HepG2 (cell line): ENCODE measurements around the gene KCTD13. TPM values are rescaled to one million over a fixed set of nuclear protein-coding genes. Genes with fewer than 3 reads are reported as not detected.

Experiments used
- CC2D1A ChIP-seq: sonication (generic); formaldehyde crosslinking; IDR thresholded peaks from 2 replicates; pipeline ENCODE4 v1.8.1; 2023; ENCODE audit warnings: mild to moderate bottlenecking, missing genetic modification reagents
- EEA1 ChIP-seq: sonication (generic); formaldehyde crosslinking; IDR thresholded peaks from 2 replicates; pipeline ENCODE4 v1.5.1; 2020; ENCODE audit warnings: mild to moderate bottlenecking, missing genetic modification reagents, borderline replicate concordance
- KDM2A ChIP-seq: sonication (generic); formaldehyde crosslinking; IDR thresholded peaks from 2 replicates; pipeline ENCODE4 v1.4.0; 2020; ENCODE audit warnings: low read depth, missing genetic modification reagents, borderline replicate concordance
- KLF6 ChIP-seq: IDR thresholded peaks from 2 replicates; pipeline ENCODE4 v1.8.0; 2016; ENCODE audit warnings: missing biosample characterization, missing genetic modification reagents
- KMT2A ChIP-seq: sonication (generic); formaldehyde crosslinking; IDR thresholded peaks from 2 replicates; pipeline ENCODE4 v1.4.0; 2020; ENCODE audit warnings: missing genetic modification reagents
- KMT2B ChIP-seq: IDR thresholded peaks from 2 replicates; pipeline ENCODE4 v1.6.1; 2016; ENCODE audit warnings: missing genetic modification reagents, missing compliant biosample characterization
- MAFF ChIP-seq: IDR thresholded peaks from 2 replicates; pipeline ENCODE4 v1.6.1; 2011; ENCODE audit warnings: low read depth, low read length, improper control_type of control experiment
- NR2C2 ChIP-seq: sonication (generic); formaldehyde crosslinking; IDR thresholded peaks from 2 replicates; pipeline ENCODE4 v1.4.0; 2020; ENCODE audit warnings: missing genetic modification reagents, mild to moderate bottlenecking, moderate library complexity, borderline replicate concordance
- PCBP2 ChIP-seq: fragments of 200-400 bp; formaldehyde crosslinking; optimal IDR thresholded peaks from 2 replicates; pipeline ENCODE3; 2018; ENCODE audit warnings: low read length, low read depth; ENCODE audit not compliant: poor library complexity, severe bottlenecking
- U2AF1 ChIP-seq: fragments of 200-400 bp; formaldehyde crosslinking; optimal IDR thresholded peaks from 2 replicates; pipeline ENCODE3; 2017; ENCODE audit warnings: mild to moderate bottlenecking, low read depth, low read length
- ZBTB40 ChIP-seq, 2 experiments: fragments of 450-650 bp in 1 of 2; sonication (generic) in 1 of 2; formaldehyde crosslinking in 1 of 2; IDR thresholded peaks; 2 replicates each; pipeline versions ENCODE4 v1.6.1 to v1.8.0; 2016 to 2022; ENCODE audit warnings: antibody characterized with exemption in 1 of 2, mild to moderate bottlenecking in 1 of 2, missing genetic modification reagents in 1 of 2
- ZNF121 ChIP-seq: sonication (generic); formaldehyde crosslinking; IDR thresholded peaks from 2 replicates; pipeline ENCODE4 v1.5.0; 2020; ENCODE audit warnings: mild to moderate bottlenecking, missing genetic modification reagents
- ZNF143 ChIP-seq: sonication (generic); formaldehyde crosslinking; IDR thresholded peaks from 2 replicates; pipeline ENCODE4 v1.4.0; 2020; ENCODE audit warnings: missing genetic modification reagents
- ZNF263 ChIP-seq: sonication (generic); formaldehyde crosslinking; IDR thresholded peaks from 2 replicates; pipeline ENCODE4 v1.4.0; 2020; ENCODE audit warnings: missing genetic modification reagents
- ZNF598 ChIP-seq: sonication (generic); formaldehyde crosslinking; IDR thresholded peaks from 2 replicates; pipeline ENCODE4 v1.5.1; 2020; ENCODE audit warnings: mild to moderate bottlenecking, missing genetic modification reagents, borderline replicate concordance
- ZNF713 ChIP-seq: sonication (generic); formaldehyde crosslinking; IDR thresholded peaks from 2 replicates; pipeline ENCODE4 v1.4.0; 2020; ENCODE audit warnings: mild to moderate bottlenecking, missing genetic modification reagents
- ZNF737 ChIP-seq: sonication (generic); formaldehyde crosslinking; IDR thresholded peaks from 2 replicates; pipeline ENCODE4 v1.5.0; 2020; ENCODE audit warnings: missing genetic modification reagents, mild to moderate bottlenecking, borderline replicate concordance
- polyA plus RNA-seq, 8 experiments: library from polyadenylated mRNA; depleted of rRNA in 3 of 8; stranded (reverse) in 7 of 8; unstranded in 1 of 8; fragments of >200 nt; fragmentation: Illumina TruSeq in 4 of 8; extraction: Trizol in 4 of 8; gene quantifications; 2 replicates each; pipeline versions ENCODE4 v1.2.1 to v1.2.3, GENCODE V29; 2011 to 2016; ENCODE audit warnings: low read depth in 4 of 8, missing spikeins in 1 of 8, mixed read lengths in 1 of 8; ENCODE audit not compliant: insufficient read depth in 1 of 8
- total RNA-seq, 5 experiments: library from RNA; depleted of rRNA; stranded (reverse); fragments of >200 nt; fragmentation: Illumina TruSeq; extraction: Trizol; gene quantifications; 2 replicates each; pipeline ENCODE4 v1.2.3, GENCODE V29; 2016; ENCODE audit warnings: low read depth in 1 of 5
- TF ChIP-seq, protein P1 (sequence below): sonication (generic); formaldehyde crosslinking; IDR thresholded peaks from 2 replicates; pipeline ENCODE4 v1.4.0; 2020; ENCODE audit warnings: missing genetic modification reagents

The KCTD13 gene
- total and polyA plus RNA-seq, 2 of the 13 experiments (the other 11 are each of a cell fraction or from before 2014, with no cell fraction given): 6.3 to 14.7 TPM

DNA sequence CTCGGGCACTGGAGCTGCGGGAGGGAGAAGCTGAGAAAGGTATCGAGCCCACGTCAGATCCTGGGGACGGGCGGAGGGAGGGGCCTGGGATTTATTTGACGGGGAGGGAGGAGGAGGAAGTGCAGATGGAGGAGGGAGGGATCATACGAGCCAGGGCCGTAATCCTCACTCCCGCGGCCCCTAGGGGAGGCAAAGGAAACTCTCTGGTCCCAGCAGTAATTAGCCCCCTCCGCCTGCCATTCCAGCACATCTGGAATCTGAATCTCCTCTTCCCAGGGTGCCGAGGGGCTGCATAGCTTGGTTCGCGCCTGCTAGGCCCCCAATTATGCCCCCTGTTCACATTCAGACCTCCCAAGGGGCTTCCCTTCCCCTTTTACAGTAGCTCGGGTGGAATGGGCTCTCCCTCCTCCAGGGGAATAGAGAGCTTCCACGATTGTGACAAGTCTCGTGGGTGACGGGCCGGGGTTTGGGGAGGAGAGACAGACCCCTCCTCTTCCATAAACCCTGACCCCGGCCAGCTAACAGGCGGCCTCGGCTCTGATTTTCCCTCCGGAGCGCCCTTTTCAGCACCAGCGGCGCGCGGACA is 26.4 kb downstream of the KCTD13 start, which contains the start of gene SEZ6L2 (continued):
- TF ChIP-seq, protein P1, sequence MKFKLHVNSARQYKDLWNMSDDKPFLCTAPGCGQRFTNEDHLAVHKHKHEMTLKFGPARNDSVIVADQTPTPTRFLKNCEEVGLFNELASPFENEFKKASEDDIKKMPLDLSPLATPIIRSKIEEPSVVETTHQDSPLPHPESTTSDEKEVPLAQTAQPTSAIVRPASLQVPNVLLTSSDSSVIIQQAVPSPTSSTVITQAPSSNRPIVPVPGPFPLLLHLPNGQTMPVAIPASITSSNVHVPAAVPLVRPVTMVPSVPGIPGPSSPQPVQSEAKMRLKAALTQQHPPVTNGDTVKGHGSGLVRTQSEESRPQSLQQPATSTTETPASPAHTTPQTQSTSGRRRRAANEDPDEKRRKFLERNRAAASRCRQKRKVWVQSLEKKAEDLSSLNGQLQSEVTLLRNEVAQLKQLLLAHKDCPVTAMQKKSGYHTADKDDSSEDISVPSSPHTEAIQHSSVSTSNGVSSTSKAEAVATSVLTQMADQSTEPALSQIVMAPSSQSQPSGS (CRISPR knock-in tag): peak; percentile 7; the same call in 1 of the 2 replicates
- 0 out of 2 replicates have a peak, but pooled peaks have one; percentile 25 for TF ChIP-seq ZNF737 (CRISPR knock-in tag)
- peak; percentile 97 for TF ChIP-seq ZNF263 (CRISPR knock-in tag)
- no peak for TF ChIP-seq ZNF598 (CRISPR knock-in tag)
- no peak for TF ChIP-seq ZNF713 (CRISPR knock-in tag)
- no peak for TF ChIP-seq NR2C2 (CRISPR knock-in tag)
- no peak for TF ChIP-seq MAFF
- no peak; the same call in 1 of the 2 replicates for TF ChIP-seq EEA1 (CRISPR knock-in tag)
- peak; percentile 71 for TF ChIP-seq KDM2A (CRISPR knock-in tag)
- TF ChIP-seq CC2D1A: no peak
- peak; percentile 70; the same call in 1 of the 2 replicates for TF ChIP-seq KMT2B
- no peak for TF ChIP-seq PCBP2
- TF ChIP-seq ZNF121 (CRISPR knock-in tag): peak; percentile 77; the same call in 1 of the 2 replicates
- TF ChIP-seq KMT2A (CRISPR knock-in tag): peak; percentile 68; the same call in 1 of the 2 replicates
- no peak for TF ChIP-seq ZBTB40 (IDR thresholded peaks at IDR 0.05)
- no peak for TF ChIP-seq ZBTB40 (CRISPR knock-in tag; IDR thresholded peaks at IDR 0.05)
- TF ChIP-seq KLF6 (CRISPR knock-in tag): peak; percentile 99; the same call in 1 of the 2 replicates
- no peak for TF ChIP-seq U2AF1
- TF ChIP-seq ZNF143 (CRISPR knock-in tag): no peak; the same call in 1 of the 2 replicates
